Activated naive CD4-positive, alpha-beta T cell treated with anti-CD3 and anti-CD28 coated beads, Interleukin-2, amount 50 U/mL, for 72 hours (primary cell): ENCODE data around the gene SYNJ2. TPM values are rescaled to one million over a fixed set of nuclear protein-coding genes. Genes with fewer than 3 reads are reported as not detected.
A peak's percentile ranks its signal among the peaks of the same experiment; 100 is the strongest.
"Not testable (repeated sequence)": the region's sequence is repeated elsewhere in the genome, so short reads cannot be mapped to it uniquely, and the experiment has no call there.

ENCODE experiments used
- ATAC-seq, 2 donors: fragments of 150-1000 bp; cut with Tn5 transposase; 2 replicates each; pipeline ENCODE4 v1.10.0; 2021; ENCODE audit warnings: mild to moderate bottlenecking in 2 of 2, moderate library complexity in 2 of 2
- DNase-seq, 2 donors: peaks; one replicate each; pipeline ENCODE4 v3.0.0; 2021 to 2022; ENCODE audit warnings: low spot score in 2 of 2
- H3K27ac Mint-ChIP-seq, 2 donors: one replicate each; pipeline ENCODE4 v1.8.0; 2022; ENCODE audit warnings: mild to moderate bottlenecking in 2 of 2, mixed read lengths in 2 of 2
- H3K36me3 Mint-ChIP-seq, 2 donors: one replicate each; pipeline ENCODE4 v1.8.0; 2022; ENCODE audit warnings: mixed read lengths in 2 of 2
- H3K9me3 Mint-ChIP-seq, 2 donors: one replicate each; pipeline ENCODE4 v1.8.0; 2022; ENCODE audit warnings: mixed read lengths in 2 of 2
- total RNA-seq, 2 donors: library from RNA; stranded (reverse); gene quantifications; one replicate each; pipeline ENCODE4 v1.2.3, GENCODE V29; 2022

Gene SYNJ2
- 10 to 100 TPM; 31.6 to 51.7 TPM for total RNA-seq

- no peaks in the 10 kb centered on the region for H3K9me3 Mint-ChIP-seq
- ATAC-seq (peak; percentile 86 to 87), DNase-seq (peak; percentile 74 to 88)
- peaks cover 10 to 12% of the 10 kb centered on the region in 2 donors for H3K36me3 Mint-ChIP-seq
- H3K27ac Mint-ChIP-seq: peak within 1 kb of the TSS; percentile 53 to 89
Measured at GRCh38 chr6:157981395-157982101, at the start of gene SYNJ2. SYNJ2 (plus strand) TSS chr6:157981863; CDS start chr6:157981962, 99 bp downstream.

GRCh38 chr6:157935786-157936185 is 45.9 kb upstream of the SYNJ2 start:
- peaks cover 14 to 28% of the 10 kb centered on the region in 2 donors for H3K36me3 Mint-ChIP-seq
- no peaks in the 10 kb centered on the region for H3K9me3 Mint-ChIP-seq
- H3K27ac Mint-ChIP-seq: peak overlapping the region in 1 of 2 donors; percentile 40
- DNase-seq (no peak), ATAC-seq (no peak)

GRCh38 chr6:157937318-157937717 is 44.3 kb upstream of the SYNJ2 start:
- peaks cover 15 to 37% of the 10 kb centered on the region in 2 donors for H3K36me3 Mint-ChIP-seq
- DNase-seq: no peak
- no peaks in the 10 kb centered on the region for H3K9me3 Mint-ChIP-seq
- no peak for ATAC-seq
- no peak overlapping the region for H3K27ac Mint-ChIP-seq

GRCh38 chr6:157937916-157938315 is 43.7 kb upstream of the SYNJ2 start:
- ATAC-seq: no peak
- H3K36me3 Mint-ChIP-seq: peaks cover 18 to 40% of the 10 kb centered on the region in 2 donors
- no peak overlapping the region for H3K27ac Mint-ChIP-seq
- DNase-seq: no peak
- no peaks in the 10 kb centered on the region for H3K9me3 Mint-ChIP-seq

- H3K9me3 Mint-ChIP-seq: not testable (repeated sequence)
- Mint-ChIP-seq H3K27ac (peak overlapping the region; percentile 71 to 91), H3K36me3 (peaks cover 32 to 60% of the 10 kb centered on the region in 2 donors)
- DNase-seq (peak; percentile 66 to 68), ATAC-seq (peak; percentile 78 to 85)
Measured at GRCh38 chr6:157940375-157941036, 41.2 kb upstream of the SYNJ2 start.

- no peak for DNase-seq
- peak overlapping the region; percentile 29 to 71 for H3K27ac Mint-ChIP-seq
- no peak for ATAC-seq
- H3K36me3 Mint-ChIP-seq: peaks cover 40 to 68% of the 10 kb centered on the region in 2 donors
- H3K9me3 Mint-ChIP-seq: peaks cover 0 to 6% of the 10 kb centered on the region in 2 donors
Measured at GRCh38 chr6:157941101-157941863, 40.4 kb upstream of the SYNJ2 start.

GRCh38 chr6:157942351-157942750 is 39.3 kb upstream of the SYNJ2 start:
- Mint-ChIP-seq H3K9me3 (peaks cover 0 to 6% of the 10 kb centered on the region in 2 donors), H3K36me3 (peaks cover 41 to 79% of the 10 kb centered on the region in 2 donors), H3K27ac (peak overlapping the region in 1 of 2 donors; percentile 47)
- ATAC-seq (no peak), DNase-seq (no peak)

GRCh38 chr6:157943249-157943963 is 38.3 kb upstream of the SYNJ2 start:
- Mint-ChIP-seq H3K36me3 (peaks cover 41 to 79% of the 10 kb centered on the region in 2 donors), H3K27ac (peak overlapping the region in 1 of 2 donors; percentile 79), H3K9me3 (peaks cover 3 to 6% of the 10 kb centered on the region in 2 donors)
- no peak for DNase-seq
- no peak for ATAC-seq

- no peak for ATAC-seq
- DNase-seq: no peak
- H3K36me3 Mint-ChIP-seq: peaks cover 43 to 78% of the 10 kb centered on the region in 2 donors
- H3K9me3 Mint-ChIP-seq: peaks cover 8 to 10% of the 10 kb centered on the region in 2 donors
- peak overlapping the region in 1 of 2 donors; percentile 79 for H3K27ac Mint-ChIP-seq
Measured at GRCh38 chr6:157943964-157944283, 37.7 kb upstream of the SYNJ2 start.

- peak in 1 of 2 donors; percentile 65 for DNase-seq
- H3K36me3 Mint-ChIP-seq: peaks cover 38 to 80% of the 10 kb centered on the region in 2 donors
Measured at GRCh38 chr6:157944983-157945931, 36.4 kb upstream of the SYNJ2 start.

GRCh38 chr6:157946053-157946617 is 35.5 kb upstream of the SYNJ2 start:
- no peak for ATAC-seq
- Mint-ChIP-seq H3K9me3 (peaks cover 8 to 24% of the 10 kb centered on the region in 2 donors), H3K27ac (peak overlapping the region; percentile 69 to 79), H3K36me3 (peaks cover 38 to 71% of the 10 kb centered on the region in 2 donors)
- DNase-seq: no peak

More at GRCh38 chr6:157944983-157945931, 36.4 kb upstream of the SYNJ2 start:
- Mint-ChIP-seq H3K9me3 (peaks cover 8 to 20% of the 10 kb centered on the region in 2 donors), H3K27ac (peak overlapping the region; percentile 56 to 79)
- peak; percentile 67 to 73 for ATAC-seq

- Mint-ChIP-seq H3K36me3 (peaks cover 36 to 63% of the 10 kb centered on the region in 2 donors), H3K9me3 (peaks cover 8 to 25% of the 10 kb centered on the region in 2 donors), H3K27ac (peak overlapping the region in 1 of 2 donors; percentile 79)
- DNase-seq: no peak
- ATAC-seq: peak; percentile 16 to 40
Measured at GRCh38 chr6:157946865-157947532, 34.7 kb upstream of the SYNJ2 start.

- ATAC-seq, H3K27ac Mint-ChIP-seq, DNase-seq: not testable (repeated sequence)
- H3K36me3 Mint-ChIP-seq: peaks cover 12 to 33% of the 10 kb centered on the region in 2 donors
- H3K9me3 Mint-ChIP-seq: peaks cover 8 to 19% of the 10 kb centered on the region in 2 donors
Measured at GRCh38 chr6:157950899-157951298, 30.8 kb upstream of the SYNJ2 start.

GRCh38 chr6:157951828-157952227 is 29.8 kb upstream of the SYNJ2 start:
- Mint-ChIP-seq H3K36me3 (peaks cover 6 to 24% of the 10 kb centered on the region in 2 donors), H3K27ac (no peak overlapping the region), H3K9me3 (peaks cover 8 to 19% of the 10 kb centered on the region in 2 donors)
- no peak for ATAC-seq
- DNase-seq: no peak
